Renal pelvis (tissue), 4 donors: ENCODE measurements around the gene PHIP. TPM values are rescaled to one million over a fixed set of nuclear protein-coding genes. Genes with fewer than 3 reads are reported as not detected.

Source experiments
- DNase-seq: peaks from one replicate; pipeline ENCODE4 v3.0.0-alpha.2; 2013
- polyA plus RNA-seq, 3 donors: library from polyadenylated mRNA; unstranded; fragments of 120-200 nt; gene quantifications; one replicate each; pipeline ENCODE4 v1.2.1, GENCODE V29; 2013; ENCODE audit not compliant: insufficient read length in 3 of 3

The PHIP gene
- polyA plus RNA-seq, 3 donors: 47.3 to 58.3 (median 54.1) TPM

GRCh38 chr6:79011940-79012339 lies 66.1 kb downstream of the PHIP start:
- DNase-seq: no peak

DNA sequence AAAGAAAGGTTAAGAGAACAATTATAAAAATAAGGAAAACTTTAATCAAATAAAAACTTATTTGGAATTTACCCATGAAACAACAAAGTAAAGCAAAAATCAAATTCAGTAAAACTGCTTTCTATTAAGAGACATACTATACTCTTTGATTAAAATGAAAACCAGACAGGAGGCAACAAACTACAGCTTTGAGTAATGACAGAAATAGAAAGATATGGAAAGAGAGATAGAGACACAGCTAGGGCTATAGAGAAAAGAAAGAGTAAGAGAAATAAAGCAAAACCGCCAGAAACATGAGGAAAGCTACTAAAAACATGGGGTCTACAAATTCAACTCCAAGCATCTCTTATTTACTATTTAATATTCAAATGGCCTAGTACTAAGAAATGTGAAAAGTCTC lies 67.6 kb downstream of the PHIP start:
- DNase-seq: no peak

DNA sequence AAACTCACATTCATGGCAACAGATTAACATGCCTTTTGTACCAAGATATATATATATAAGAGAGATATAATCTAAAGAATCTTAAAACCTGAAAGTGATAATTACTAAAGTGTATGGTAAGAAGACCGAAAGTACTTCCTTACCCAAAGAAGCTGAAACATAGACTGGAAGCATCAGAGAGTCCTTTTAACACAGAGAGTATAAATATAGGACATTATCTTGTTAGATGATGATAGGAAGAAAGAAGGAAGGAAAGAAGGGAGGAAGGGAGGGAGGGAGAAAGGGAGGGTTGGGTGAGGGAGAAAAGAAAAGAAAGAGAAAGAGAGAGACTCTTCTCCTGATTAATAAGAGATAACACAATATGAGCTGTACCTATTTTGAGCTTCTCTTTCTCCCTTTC lies 68.2 kb downstream of the PHIP start:
- DNase-seq: no peak

DNA sequence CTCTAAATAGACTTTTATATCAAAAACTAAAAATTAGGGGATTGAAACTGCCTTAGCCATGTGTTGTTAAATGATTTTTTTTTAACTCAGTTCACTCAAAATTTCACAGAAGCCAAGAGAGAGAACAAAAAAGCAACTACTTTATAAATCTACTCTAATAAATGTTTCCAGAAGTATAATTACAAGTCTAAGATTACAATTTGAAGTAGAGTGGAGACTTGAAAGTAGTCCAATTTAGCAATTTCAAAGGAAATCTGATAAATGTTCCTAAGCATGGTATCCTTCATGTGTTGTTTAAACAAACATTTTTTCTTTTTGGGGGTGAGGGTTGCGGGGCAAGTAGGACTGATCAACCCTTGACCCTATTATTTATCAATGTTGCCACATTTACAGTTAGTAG lies 72.6 kb downstream of the PHIP start:
- DNase-seq: no peak

- DNase-seq: no peak
Observed at GRCh38 chr6:79005024-79005423, 73.0 kb downstream of the PHIP start.

- no peak for DNase-seq
Observed at GRCh38 chr6:79004239-79004638, 73.8 kb downstream of the PHIP start.

DNA sequence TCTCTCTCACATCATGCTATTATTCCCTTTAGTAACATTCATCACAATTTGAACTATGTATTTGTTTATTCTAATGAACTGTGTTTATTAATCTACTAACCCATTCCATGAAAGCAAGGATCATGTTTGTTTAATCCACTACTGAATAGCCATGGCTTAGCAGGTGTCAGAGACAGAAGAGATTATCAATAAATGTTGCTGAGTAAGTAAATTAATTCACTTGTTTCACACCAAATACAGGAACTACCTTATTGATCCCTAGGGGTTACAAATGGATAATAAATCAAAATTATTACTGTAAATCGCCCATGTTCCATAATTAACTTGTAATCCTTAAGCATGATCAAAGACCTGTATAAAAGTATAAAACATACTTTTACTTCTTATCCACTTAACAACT lies 76.6 kb downstream of the PHIP start:
- DNase-seq: no peak

DNA sequence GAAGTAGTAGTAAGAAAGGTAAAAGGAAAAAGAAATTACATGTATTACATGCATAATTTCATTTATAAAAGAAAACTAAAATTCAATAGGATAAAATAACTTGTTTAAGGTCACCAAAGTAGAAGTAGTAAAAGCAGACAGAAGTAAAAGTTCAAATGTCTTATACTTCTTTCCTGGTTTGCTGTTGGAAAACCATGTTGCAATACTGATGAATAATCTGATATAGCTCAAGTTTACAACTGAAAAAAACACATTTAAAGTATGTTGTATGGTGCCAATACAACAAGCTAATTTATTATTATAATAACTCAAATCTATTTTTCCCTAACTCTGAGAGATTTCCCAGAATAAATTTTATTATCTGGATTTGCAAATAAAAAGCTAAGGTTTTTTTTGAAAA lies 78.3 kb downstream of the PHIP start:
- no peak for DNase-seq

- no peak for DNase-seq
Observed at GRCh38 chr6:78995946-78996345, 82.1 kb downstream of the PHIP start.

DNA sequence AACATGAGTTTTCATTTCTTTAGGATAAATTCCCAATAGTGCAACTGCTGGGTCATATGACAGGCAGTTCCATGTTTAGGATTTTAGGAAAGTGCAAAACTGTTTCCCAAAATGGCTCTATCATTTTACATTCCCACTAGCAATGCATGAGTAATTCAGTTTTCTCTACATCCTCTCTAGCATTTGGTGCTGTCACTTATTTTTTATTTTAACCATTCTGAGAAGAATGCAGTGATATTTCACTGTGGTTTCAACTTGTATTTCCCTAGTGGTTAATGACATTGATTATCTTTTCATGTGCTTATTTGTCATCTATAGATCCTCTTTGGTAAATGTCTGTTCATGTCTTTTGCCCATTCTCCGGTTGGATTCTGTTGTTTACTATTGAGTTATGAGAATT lies 82.7 kb downstream of the PHIP start:
- no peak for DNase-seq

- DNase-seq: no peak
Observed at GRCh38 chr6:78993955-78994354, 84.1 kb downstream of the PHIP start.

DNA sequence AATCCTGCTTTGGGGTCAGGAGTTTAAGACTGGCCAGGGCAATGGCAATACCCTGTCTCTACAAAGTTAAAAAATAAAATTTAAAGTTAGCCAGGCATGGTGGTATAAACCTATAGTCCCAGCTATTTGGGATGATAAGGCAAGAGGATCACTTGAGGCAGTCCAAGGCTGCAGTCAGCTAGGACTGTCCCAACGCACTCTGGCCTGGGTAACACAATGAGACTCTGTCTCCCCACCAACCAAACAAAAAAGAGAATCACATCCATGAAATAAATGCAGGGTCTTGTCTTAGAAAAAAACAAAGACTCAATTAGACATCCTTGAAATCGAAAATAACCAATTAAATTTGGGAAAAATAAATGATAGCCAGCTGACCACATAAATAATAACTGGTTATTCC lies 88.9 kb downstream of the PHIP start:
- no peak for DNase-seq

- no peak for DNase-seq
Observed at GRCh38 chr6:78986161-78986560, 91.9 kb downstream of the PHIP start.

- no peak for DNase-seq
Observed at GRCh38 chr6:78984225-78984950, 93.7 kb downstream of the PHIP start.

DNA sequence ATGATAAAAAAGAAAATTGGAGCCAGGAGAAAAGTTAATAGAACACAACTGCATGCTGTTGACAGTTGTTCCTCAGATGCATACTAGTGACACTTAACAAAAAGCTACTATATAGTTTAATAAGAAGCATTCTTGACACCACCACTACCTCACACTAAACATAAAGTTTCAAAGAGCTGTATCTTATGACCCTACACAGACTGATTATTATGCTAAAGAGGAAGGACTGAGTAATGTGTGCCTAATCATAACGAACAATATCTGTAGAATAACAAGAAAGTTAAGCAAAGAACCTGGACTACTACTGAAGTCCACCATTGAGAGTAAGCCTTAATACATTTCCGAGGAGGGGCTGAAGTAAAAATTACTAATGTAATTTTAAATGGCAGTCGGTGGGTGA lies 110.9 kb downstream of the PHIP start:
- DNase-seq: no peak

GRCh38 chr6:78966542-78966941 lies 111.5 kb downstream of the PHIP start:
- no peak for DNase-seq

- DNase-seq: no peak
Observed at GRCh38 chr6:78962448-78962847, 115.6 kb downstream of the PHIP start.

DNA sequence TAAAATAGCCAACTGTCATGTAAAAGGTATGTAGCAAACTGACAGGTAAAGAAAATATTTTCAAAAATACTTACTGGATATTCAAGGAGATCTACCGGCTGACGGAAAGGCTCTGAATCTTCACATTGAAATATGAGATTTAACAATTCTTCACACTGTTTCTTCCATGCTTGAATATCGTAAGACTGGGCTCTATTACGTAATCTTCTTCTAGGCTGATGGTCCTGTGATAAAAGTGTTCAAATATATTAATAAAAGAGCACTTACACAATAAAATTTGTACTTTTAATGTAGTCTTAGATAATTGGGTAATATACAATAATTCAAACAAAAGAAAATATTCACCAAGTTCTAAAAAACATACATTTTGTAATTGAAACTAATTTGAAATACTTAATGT lies 123.3 kb downstream of the PHIP start:
- no peak for DNase-seq

DNA sequence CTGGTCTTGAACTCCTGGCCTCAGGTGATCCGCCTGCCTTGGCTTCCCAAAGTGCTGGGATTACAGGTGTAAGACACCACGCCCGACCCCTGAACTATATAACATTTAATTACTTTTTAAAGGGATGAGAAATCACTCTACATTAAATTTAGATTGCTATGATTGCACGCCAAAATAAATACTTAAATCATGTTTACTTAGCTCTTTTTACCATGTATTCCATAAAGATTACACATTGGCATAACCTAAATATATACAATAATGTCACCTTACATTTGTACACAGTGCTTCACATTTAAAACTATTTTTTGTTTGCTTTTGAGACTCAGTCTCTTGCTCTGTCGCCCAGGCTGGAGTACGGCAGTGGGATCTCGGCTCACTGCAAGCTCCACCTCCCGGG lies 124.3 kb downstream of the PHIP start:
- no peak for DNase-seq

DNA sequence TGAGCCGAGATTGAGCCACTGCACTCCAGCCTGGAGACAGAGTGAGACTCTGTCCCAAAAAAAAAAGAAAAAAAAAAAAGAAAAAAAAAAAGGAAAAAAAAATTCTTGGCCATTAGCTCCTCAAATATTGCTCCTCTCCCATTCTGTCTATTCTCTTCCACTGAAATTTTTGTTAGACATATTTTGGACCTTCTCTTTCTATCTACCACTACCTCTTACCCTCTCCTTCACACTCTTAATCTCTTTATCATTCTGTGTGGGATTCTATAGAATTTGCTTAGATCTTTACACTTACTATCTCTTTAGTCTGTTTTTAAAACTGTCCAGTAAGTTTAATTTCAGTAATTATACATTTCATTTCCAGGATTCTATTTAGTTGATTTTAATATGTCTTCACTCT lies 125.7 kb downstream of the PHIP start:
- no peak for DNase-seq

GRCh38 chr6:78948785-78949184 lies 129.3 kb downstream of the PHIP start:
- DNase-seq: no peak

- no peak for DNase-seq
Observed at GRCh38 chr6:78947962-78948361, 130.1 kb downstream of the PHIP start.

DNA sequence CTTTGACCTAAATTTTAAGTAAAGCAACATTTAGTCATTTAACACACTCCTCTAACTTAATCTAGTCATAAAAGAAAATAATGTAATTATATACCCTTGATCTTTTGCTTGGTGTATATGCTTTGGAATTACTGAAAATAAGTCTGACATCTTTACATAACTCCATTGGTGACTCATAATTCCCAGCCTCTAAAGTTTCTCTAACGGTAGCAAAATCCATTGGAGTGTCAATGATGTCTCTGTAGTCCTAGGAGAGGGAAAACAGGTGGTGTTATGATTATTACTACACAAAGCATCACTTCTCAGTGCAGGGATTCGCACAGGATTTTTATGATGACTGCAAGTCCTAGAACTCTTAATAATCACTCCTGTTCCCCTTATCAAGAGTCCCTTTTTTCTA lies 130.5 kb downstream of the PHIP start:
- no peak for DNase-seq

- no peak for DNase-seq
Observed at GRCh38 chr6:78942446-78942845, 135.6 kb downstream of the PHIP start.

DNA sequence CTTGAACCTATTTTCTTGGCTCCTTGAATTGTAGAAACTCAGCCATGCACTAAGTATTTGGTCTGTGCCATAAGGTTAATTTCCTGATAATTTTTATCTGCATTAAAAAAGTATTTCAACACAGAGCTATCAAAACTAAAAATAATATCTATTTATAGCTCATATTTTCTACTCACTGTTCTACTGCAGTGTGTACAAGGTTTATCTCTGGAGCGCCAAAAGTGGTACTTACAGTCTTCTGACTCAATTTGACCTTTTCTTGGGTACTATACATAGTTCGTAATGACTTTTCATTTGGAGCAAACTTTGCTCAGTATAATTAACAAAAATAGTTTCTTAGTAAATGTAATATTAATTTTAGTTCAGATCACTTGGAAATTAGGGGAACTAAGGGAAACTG lies 141.5 kb downstream of the PHIP start:
- no peak for DNase-seq
